Measurements from ENCODE around the gene NDUFV1.
"Not testable (repeated sequence)": the region's sequence is repeated elsewhere in the genome, so short reads cannot be mapped to it uniquely, and the experiment has no call there.

NDUFV1 gene

DNA sequence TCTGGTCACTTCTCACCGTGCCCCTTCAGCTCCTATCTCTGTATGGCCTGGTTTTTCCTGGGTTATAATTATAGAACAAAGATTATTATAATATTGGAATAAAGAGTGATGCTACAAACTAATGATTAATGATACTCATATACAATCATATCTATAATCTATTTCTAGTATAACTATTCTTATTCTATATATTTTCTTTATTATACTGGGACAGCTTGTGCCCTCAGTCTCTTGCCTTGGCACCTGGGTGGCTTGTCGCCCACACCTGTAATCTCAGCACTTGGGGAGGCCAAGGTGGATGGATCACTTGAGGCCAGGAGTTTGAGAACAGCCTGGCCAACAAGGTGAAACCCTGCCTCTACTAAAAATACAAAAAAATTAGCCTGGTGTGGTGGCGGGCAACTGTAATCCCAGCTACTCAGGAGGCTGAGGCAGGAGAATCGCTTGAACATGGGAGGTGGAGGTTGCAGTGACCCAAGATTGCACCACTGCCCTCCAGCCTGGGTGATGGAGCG is 53.0 kb downstream of the NDUFV1 start:
- not testable (repeated sequence) for DNase-seq

DNA sequence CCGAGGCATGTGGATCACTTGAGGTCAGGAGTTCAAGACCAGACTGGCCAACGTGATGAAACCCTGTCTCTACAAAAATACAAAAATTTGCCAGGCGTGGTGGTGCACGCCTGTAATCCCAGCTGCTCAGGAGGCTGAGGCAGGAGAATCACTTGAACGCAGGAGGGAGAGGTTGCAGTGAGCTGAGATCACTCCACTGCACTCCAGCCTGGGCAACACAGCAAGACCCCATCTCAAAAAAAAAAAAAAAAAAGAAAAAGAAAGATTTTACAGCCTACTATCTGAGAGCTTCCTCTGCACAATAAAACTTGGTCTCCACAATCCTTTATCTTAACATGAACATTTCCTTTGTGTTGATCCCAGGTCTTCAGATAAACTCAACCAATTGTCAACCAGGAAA is 54.0 kb downstream of the NDUFV1 start:
- not testable (repeated sequence) for DNase-seq

Measured in NCI-H2227 treated with DMSO at 0.1 percent for 48 hours (cell line).